ENCODE measurements around the gene MED15.
A peak's percentile ranks its signal among the peaks of the same experiment; 100 is the strongest.
"Not testable (repeated sequence)": the region's sequence is repeated elsewhere in the genome, so short reads cannot be mapped to it uniquely, and the experiment has no call there.

MED15 gene

DNA sequence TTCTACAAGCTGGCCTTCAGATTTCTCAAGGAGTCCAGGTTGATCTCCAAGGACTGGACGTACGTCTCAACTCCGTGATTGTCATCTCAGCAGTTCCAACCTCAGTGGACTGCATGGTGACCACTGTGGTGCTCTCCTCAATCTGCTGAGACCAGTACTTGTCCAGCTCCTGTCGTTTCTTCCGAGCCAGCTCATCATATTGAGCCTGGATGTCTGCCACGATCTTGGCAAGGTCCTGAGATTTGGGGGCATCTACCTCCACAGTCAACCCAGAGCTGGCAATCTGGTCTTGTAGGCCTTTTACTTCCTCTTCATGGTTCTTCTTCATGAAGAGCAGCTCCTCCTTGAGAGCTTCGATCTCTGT lies 24.3 kb upstream of the MED15 start:
- DNase-seq, result not testable (repeated sequence)

DNA sequence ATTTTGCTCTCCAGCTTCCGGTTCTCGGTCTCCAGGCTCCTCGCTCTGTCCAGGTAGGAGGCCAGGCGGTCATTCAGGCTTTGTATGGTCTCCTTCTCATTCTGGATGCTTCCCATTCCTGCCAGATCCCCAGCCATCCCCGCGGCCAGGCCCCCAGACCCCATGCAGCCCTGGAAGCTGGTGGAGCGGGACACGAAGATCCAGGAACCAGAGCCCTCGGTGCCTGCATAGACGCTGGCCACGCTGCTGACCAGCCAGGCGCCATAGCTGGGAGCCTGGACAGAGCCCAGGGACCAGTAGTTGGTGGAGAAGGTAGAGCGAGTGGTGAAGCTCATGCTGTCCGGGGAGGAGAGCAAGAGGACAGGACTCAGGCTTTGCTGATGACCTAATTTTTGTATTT lies 23.6 kb upstream of the MED15 start:
- no peak for DNase-seq

DNA sequence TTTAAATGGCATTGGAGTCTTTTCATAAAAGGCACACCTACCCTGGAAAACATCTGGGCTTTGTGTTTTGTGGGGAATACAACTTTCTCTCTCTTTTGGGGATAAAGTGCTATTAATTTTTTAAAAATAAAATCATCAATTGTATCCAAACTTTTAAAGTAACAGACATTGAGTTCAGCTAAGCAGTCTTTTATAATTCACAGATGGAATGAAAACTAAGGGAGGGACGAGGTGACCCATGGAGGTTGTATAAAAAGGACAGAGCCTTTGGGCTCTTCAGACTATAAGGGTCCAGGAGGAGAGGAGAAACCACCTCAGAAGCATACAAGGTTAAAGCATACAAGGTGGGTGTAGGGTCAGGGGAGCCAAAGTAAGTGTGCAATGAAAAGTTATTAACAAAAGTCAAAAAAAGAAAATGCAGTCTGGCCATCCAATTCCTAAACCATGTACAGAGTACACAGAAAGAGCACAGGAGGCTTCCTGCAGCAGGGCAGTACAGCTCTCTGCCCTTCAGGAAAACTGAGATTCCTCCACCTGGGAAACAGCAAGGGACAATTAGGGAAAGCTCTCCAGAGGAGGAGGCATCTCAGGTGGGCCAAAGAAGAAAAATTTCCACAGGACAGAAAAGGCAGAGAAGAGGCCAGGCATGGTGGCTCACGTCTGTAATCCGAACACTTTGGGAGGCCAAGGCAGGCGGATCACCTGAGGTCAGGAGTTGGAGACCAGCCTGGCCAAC lies 22.3 kb upstream of the MED15 start:
- no peak for DNase-seq

DNA sequence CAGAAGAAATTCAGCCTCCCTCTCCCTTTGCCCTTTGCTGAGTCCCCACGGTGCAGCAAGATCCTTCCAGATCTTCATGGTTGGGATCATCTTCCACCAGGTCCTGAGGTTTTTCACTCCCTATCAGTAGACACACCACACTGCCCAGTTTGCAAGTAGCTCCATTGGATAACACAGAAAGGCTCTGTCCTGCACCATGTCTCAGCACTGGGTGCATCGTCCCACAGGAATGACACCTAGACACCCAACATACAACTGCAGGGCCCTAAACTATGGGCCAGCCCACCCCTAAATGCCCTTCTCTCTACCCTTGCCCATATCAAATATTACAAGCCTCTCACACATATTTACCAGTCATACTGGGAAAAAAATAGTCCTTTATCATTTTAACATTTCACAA lies 21.2 kb upstream of the MED15 start:
- DNase-seq, result no peak

DNA sequence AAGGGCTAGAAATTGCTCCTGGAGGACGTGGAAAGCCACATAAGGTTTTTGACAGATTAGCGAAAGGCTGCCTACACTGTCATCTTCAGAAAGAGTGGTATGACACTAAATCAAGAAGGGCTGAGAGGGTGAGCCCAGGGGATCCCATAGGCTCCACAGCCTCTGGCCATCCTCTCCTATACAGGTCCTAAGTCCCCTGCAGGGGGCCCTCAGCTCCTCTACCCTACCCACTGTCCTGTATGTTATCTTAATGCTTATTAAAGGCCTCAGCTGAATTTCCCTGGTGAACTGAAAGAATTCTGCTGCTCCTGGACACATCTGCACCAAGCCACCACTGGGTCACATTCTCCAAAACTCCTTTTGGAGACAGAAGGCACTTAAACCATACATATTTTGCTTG lies 19.7 kb upstream of the MED15 start:
- DNase-seq, result no peak

DNA sequence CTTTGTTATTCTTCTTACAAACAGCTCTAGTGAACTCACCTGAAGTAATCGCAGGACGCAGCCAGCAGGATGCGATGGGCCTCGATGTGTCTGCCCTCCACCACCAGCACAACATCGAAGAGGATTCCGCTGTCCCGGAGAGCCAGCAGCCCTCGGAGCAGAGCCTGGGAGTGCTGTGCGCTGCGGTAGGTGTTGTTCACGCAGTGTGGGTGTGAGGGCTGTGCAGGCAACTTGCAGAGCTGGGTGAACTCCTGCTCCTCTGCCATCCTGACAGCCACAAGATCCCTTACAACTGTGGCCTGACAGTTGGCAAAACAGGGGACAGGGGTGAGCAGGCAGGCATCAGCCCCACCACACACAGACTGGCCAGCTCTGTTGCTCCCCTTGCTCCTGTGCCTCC lies 18.5 kb upstream of the MED15 start:
- no peak for DNase-seq

DNA sequence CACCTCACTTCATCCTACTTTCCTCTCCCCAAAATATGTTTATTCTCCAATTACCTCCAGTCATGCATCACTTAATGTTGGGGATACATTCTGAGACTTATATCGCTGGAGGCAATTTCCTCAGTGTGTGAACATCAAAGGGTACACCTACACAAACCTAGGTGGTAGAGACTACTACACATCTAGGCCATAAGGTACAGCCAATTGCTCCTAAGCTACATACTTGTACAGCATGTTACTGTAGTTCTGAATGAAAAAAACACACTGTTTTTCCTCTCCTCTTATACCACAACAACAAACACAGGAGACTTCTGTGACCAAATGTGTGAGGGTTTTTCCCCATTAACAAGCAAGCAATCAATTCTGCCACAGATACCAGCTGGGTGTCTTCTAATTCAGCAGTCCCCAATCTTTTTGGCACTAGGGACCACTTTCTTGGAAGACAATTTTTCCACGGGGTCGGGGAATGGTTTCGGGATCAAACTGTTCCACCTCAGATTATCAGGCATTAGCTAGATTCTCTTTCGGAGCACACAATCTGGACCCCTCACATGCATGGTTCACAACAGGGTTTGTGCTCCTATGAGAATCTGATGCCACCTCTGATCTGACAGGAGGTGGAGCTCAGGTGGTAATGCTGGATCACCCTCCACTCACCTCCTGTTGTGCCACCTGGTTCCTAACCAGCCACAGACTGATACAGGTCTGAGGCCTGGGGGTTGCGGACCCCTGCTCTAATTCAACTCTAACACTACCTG lies 17.0 kb upstream of the MED15 start:
- DNase-seq, result peak in 1 of 5 experiments; percentile 37

DNA sequence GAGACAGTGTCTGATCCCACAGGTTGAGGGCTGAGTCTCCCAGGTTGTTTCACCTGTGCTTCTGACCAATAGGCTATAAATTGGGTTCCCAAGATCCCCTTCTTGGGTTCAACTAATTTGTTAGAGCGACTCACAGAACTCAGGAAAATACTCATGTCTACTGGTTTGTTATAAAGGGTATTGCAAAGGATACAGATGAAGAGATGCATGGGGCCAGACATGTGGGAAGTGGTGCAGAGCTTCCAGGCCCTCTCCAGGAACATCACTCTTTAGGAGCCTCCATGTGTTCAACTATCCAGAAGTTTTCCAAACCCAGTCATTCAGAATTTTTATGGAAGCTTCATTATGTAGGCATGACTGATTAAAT lies 16.5 kb upstream of the MED15 start:
- no peak for DNase-seq

DNA sequence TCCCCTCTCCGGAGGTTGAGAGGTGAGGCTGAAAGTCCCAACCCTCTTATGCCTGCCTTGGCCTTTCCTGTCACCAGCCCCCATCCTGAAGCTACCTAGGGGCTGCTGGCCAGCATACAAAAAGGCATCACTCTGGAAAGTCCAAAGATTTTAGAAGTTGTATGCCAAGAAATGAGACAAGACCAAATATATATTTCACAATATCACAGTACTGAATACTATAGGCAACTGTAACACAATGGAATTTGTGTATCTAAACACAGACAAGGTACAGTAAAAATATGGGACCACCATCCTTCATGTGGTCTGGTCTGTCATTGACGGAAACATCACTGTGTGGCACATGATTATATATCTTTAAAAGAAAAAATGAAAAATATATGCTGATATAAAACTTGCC lies 16.1 kb upstream of the MED15 start:
- no peak for DNase-seq

DNA sequence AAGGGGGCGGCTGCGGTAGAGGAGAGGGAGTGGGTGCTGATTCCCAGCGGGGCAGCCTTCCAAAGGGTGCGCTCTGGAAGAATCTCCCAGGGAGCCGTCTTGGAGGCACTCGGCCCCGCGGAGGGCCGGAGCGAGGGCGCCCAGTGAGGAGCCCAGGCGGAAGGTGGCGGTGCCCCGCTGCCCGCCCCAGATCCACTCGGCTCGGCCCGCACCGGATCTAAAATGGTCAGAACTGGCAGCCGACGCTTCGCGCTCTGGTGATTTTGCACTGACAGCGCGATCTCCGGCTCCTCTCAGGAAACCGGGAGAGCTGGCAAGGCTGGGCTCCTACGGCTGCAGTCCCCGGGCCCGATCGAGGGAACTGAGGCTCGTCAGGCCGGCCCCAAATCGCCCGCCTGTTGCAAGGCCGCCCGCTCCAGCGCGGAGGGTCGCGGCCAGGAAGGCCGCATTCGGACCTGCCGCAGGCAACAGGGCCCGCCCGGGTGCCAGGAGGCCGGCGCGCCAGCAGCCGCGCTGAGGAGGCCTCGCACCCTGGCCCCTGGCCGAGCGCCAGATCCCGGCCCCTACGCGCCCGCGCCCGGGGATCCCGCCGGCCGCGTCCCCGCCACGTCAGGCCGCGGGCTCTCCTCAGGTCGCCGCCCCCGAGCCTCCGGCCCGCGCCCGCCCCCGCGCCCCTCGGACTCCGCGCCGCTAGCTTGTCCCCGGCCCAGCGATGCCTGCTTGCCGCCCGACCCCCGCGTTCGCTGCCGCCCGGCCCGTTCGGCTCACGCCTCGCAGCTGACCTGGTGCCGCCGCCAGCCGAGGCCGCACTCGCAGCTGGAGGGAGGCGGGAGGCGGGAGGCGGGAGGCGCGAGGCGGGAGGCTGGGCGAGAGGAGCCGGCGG lies 12.2 kb upstream of the MED15 start, which contains the start of gene KLHL22:
TSS of gene KLHL22 (minus strand) at position 818 of the 883 bp plus-strand sequence. CDS start 6,584 bp downstream, outside the sequence.
- peak in 4 of 5 experiments; percentile 11 to 51 (median 15) for DNase-seq

DNA sequence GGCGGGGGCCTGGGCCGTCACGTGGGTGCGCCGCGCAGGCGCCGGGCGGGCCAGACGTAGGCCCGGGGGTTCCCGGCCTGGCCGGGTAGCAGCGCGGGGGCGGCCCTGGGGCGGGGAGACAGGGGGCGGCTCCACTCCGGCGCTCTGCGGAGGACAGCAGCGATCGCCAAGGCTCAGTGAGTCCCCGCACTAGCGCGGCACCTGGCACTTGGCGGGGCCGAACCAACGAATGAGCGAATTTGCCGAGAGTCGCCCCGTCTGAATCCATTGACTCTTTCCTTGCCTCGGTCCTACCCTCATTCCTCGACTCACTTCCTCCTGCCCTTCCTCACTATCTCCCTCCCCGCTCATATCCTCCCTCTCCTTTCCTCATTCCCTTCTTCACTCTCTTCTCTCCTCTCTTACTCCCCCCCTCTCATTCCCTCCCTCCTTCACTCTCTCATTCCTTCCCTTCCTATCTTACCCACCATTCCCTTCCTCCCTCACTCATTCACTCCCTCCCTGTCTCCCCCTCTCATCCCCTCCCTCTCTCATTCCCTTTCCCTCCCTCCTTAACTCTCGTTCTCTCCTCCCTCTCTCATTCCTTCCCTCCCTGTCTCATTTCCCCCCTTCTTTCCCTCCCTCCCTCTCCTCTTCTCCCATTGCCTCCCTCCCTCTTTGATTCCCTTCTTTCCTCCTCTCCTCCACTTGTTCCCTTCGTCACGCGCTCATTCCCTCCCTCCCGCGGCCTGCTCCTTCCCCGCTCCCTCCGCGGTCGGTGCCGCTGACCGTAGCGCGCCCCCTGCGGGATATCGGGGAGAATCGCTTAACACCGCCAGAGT lies 11.3 kb upstream of the MED15 start:
- DNase-seq, result peak; percentile 88 to 95 (median 90)

DNA sequence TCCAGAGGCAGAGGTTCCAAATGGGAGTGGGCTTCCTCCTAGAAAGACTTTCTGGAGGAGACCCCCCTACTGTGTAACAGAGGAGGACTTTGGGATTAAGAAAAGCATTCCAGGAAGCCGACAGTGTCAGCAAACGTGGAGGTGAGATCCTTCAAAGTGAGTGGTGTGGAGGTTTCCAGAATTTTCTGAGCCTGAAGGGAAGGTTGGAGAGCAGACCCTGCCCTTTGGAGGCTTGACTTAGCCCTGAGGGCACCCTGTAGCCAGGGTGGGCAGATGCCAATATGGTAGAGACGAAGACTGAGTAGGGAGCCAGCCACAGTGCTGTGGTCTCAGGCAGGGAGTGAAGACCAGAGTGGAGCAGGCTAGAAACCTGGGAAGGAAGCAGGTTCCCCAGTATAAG lies 10.0 kb upstream of the MED15 start:
- no peak for DNase-seq

DNA sequence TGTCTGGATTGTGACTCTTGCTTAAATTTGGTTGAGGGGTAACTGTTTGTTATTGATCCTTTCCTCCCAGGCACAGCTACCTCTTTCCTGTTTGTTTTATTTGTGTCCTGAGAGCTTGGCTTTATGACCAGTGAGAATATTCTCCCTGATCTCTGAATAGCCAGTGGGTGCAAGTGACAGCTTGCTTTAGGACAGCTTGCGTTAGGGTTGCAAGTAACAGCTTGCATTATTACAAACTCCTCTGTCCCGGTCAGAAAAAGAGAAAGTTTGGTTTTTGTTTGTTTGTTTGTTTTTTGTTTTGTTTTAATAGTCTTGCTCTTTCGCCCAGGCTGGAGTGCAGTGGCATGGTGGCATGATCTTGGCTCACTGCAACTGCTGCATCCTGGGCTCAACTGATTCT lies 8.5 kb upstream of the MED15 start:
- DNase-seq, result no peak

DNA sequence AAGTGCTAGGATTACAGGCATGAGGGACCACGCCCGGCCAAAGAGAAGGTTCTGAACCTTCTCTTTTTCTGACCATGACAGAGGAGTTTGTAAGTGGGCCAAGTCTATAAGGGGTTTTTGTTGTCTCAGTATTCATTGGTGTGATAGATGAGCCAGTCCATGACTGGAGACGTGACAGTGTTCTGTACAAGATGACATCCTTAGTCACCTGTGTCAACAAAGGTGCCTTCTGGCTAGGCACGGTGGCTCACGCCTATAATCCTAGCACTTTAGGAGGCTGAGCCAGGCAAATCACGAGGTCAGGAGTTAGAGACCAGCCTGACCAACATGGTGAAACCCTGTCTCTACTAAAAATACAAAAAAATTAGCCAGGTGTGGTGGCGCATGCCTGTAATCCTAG lies 7.6 kb upstream of the MED15 start:
- DNase-seq, result no peak

DNA sequence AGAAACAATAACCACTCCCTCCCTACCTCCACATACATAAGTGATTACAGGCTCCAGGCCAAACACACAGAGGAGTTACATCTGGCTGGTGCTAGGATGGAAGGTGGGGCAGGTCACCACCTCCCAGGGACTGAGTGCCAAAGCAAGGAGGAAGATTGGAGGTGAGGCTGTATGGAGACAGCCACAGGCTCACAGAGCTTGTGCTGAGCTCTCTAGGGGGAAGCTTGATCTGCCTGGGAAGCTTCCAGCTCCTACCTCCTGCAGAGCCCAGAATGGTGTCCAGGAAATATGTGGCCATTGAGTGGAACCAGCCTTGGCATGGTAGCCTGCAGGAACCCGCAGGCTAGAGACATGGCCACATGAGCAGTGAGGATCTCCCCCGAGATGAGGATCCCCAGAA lies 3.6 kb upstream of the MED15 start:
- DNase-seq, result no peak

DNA sequence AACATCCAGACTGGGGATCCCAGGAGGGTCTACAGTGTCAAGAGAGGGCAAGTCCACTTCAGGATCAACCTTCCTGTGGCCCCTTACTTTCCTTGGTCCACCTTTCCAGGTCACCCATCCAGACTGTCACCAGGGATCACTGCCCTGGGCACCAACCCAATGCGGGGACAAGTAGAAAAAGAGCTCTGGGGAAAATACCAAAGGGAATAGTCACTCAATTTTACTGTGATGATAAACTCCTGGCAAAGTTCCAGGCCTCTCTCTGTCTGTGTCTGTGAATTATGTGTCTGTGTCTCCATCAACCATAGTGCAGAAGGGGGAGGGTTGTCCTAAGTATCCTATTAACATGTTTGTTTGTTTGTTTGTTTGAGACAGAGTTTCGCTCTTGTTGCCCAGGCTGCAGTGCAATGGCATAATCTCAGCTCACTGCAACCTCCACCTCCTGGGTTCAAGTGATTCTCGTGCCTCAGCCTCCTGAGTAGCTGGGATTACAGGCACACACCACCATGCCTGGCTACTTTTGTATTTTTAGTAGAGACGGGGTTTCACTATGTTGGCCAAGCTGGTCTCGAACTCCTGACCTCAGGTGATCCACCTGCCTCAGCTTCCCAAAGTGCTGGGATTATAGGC lies 3.0 kb upstream of the MED15 start:
- DNase-seq, result not testable (repeated sequence)

DNA sequence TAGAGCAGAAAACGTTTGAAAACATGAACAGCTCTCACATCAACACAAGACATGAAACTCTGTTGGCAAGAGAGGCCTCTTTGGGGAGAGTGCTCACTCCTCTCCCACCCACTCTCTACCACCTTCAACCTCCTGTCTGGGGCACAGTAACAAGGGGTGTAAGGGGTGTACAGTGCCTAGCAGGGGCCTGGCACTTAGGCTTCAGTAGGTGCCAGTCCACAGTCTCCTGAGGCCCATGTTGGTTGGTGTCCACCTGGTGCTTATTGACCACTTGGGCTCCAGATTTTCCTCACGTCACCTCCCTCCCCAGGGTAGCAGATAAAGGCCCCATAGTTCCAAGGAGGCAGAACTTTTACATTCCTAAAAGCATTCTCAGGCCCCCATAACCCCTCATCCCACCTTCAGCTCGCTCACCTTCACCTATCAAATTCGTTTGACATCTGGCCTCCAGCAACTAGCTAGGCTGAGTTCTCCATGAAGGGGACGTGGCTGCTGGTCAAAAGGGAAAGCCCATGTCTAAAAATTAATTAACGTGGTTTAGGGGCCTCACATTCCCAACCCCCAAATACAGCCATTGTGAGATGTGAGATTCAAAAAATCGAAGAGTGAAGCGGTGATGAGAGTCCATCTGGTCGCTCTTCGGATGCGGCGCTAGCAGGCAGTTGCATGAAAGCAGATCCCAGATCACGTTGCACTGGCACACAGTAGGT lies 712 bp upstream of the MED15 start:
- DNase-seq, result no peak

DNA sequence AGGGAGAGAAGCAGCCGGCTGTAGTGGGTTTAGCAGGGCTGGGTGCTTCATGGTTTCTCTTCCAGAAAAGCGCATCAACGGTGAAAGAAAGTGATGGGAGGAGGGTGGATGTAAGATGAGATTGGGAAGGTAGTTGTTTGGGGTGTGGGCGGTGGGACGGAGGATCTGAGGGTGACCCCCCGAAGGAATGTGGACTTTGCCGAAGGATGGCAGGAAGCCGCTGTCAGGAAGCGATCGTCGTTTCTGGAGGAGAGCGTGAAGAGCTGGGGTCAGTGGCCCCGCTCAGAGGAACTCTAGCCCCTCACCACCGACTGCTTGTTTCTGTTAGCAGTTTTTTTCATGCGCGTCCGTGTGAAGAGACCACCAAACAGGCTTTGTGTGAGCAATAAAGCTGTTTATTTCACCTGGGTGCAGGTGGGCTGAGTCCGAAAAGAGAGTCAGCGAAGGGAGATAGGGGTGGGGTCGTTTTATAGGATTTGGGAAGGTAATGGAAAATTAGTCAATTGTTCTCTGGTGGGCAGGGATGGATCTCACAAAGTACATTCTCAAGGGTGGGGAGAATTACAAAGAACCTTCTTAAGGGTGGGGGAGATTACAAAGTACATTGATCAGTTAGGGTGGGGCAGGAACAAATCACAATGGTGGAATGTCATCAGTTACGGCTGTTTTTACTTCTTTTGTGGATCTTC lies 801 bp downstream of the MED15 start:
- DNase-seq, result not testable (repeated sequence)

DNA sequence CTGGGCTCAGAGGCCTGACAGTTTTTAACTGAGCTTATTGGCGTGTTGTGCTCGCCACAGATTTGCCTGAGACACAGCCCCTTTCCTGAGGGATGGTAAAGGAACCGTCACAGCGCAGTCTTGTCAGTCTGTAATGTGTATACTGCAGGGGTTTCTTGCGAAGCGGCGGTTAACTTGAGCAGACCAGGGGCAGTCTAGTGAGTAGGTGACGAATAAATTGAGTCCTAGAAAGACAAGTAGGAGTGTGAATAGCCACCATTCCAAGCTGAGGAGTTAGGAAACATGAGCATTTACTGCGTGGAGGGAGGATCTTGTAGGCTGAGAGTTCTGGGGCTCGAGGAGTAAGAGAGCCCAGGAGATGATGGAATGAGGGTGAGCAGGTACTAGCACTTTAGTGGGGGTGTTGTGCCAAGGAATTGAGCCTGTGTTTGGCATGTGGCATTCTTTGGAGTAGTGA lies 1.4 kb downstream of the MED15 start:
- no peak for DNase-seq

DNA sequence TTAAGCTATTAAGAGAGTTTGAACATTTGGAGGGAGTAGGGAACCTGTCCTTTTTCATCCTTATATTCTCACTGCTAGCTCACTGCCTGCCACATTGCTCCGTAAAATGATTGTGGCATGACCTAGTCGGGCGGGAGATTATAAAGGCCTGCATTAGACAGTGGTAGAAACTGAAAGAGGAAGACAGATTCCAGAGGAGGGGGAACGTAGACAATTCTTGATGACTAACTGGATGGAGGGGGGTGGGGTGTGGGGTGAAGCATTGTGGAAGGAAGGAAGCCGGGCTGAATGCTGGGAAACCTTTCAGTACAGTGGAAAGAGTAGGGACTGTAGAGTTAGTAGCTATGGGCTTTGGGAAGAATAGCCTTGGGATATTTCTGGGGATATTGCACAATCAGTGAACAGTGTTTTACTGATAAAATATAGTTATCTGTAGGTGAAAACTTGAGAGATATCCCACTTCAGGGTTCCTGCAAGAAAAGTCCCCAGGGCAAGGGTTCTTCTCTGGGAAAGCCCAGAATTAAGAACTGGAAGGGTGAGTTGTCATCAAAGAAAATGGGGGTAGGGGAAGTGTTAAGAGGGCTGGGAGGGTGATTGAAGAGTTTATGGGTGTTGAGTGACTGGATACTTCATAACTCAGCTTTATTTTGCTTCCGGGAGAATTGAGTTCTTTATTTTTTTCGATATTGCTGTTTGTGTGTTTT lies 2.1 kb downstream of the MED15 start:
- DNase-seq, result peak in 3 of 5 experiments; percentile 22 to 72 (median 38)
